GM21526 (cell line): ENCODE data around the gene CWH43.
"Not testable (repeated sequence)": the region's sequence is repeated elsewhere in the genome, so short reads cannot be mapped to it uniquely, and the experiment has no call there.

Experiments
- ATAC-seq: cut with Tn5 transposase; IDR thresholded peaks from one replicate; pipeline ENCODE4 v1.9.1; 2021; ENCODE audit warnings: moderate library complexity; ENCODE audit not compliant: unreplicated experiment, low FRiP score

Gene CWH43

GRCh38 chr4:48974979-48975640, 11.0 kb upstream of the CWH43 start:
- ATAC-seq: no peak

- ATAC-seq: no peak
Observed at GRCh38 chr4:48976041-48976440, 10.0 kb upstream of the CWH43 start.

- ATAC-seq: no peak
Observed at GRCh38 chr4:48979914-48980579, 6.0 kb upstream of the CWH43 start.

GRCh38 chr4:48984005-48984404, 2.1 kb upstream of the CWH43 start:
- not testable (repeated sequence) for ATAC-seq

DNA sequence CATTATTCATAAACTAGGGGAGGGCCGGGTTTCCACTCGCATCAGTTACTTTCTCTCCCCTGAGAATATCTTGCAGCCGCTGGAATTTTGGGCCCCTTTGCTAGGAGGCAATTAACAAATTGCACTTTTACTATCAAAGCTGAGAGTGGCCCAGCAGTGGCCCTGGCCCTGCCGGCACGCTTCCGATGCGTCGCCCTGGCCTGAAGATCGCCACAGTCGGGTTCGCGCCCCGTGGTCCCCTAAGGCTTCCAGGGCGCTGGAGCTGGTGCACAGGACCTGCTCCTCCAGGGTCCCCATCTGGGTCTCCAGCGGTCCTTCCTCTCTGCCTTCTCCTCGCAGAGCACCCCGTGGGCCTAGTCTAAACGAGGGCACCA, 486 bp upstream of the CWH43 start:
- no peak for ATAC-seq

GRCh38 chr4:48986654-48987164, 634 bp downstream of the CWH43 start:
- no peak for ATAC-seq

DNA sequence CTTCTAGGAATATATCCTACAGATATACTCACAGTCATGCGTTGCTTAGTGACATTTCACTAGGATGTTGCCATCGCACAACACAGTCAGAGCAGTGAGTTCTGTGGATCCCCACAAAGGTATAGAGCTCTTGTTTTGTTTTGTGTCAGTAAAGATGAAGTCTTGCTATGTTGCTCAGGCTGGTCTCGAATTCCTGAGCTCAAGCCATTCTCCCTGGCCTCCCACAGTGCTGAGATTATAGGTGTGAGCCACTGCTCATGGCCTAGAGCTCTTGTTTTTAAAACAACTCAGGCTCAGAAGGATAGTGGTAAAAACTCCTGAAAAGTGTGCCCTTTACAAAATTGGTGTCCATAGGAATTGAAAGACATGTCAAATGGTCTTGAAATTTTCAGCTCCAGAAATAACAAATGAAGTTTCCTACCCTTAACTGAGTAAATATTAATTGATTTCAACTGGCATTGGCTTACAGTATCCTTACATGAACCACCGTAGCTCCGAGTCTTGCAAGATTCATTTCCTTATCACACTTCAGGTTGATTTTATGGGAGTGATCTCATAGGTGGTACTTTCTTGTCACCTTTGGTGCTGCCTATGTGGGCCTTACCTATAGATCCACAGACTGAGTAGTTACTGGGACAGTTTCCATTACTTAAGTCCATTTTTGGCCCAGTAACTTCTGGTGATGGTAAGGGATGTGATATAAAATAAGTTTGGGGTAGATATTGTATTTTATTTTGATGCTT, 3.6 kb downstream of the CWH43 start:
- no peak for ATAC-seq

- ATAC-seq: no peak
Observed at GRCh38 chr4:48991357-48991756, 5.3 kb downstream of the CWH43 start.

DNA sequence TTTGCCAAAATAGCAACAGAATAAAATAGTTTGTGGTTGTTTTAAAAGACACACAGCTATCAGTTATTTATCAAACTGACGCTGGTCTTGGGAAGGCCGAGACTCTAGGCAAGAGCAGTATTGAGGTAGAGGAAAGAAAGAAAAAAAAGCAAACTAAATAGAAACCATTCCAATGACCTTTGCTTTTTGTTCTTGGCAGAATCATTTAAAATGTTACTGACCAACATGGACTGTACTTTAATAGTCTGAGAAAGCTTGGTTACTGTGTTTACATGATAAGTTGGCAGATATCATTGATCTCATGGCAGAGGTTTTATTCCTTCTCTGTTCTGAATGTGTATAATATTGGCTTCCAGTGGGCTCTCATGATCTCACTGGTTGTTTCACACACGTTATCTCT, 11.9 kb downstream of the CWH43 start:
- ATAC-seq: no peak

GRCh38 chr4:48998440-48998839, 12.4 kb downstream of the CWH43 start:
- no peak for ATAC-seq

DNA sequence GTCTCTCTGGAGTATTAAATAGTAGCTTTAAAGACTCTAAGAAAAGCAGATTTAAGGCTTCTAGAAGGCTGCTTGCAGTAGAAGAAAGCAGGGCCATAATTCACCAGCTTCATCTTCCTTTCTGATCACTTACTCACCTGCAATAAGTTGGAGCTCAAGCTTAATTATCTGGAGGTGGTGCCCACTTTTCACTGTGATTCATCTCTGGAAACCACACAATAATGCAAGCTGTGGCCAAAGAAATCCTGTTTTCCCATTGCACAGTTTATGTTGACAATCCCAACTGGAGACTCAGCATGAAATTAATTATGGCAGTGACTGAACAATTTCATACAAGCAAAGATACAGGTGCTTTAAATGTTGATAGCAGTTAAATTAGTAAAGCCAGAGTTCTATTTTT, 14.7 kb downstream of the CWH43 start:
- ATAC-seq: no peak

GRCh38 chr4:49002931-49003330, 16.9 kb downstream of the CWH43 start:
- ATAC-seq: no peak

- ATAC-seq: no peak
Observed at GRCh38 chr4:49018718-49019295, 32.7 kb downstream of the CWH43 start.

GRCh38 chr4:49032440-49033161, 46.5 kb downstream of the CWH43 start:
- no peak for ATAC-seq

- ATAC-seq: no peak
Observed at GRCh38 chr4:49036528-49036927, 50.5 kb downstream of the CWH43 start.

GRCh38 chr4:49044270-49044669, 58.2 kb downstream of the CWH43 start:
- no peak for ATAC-seq

DNA sequence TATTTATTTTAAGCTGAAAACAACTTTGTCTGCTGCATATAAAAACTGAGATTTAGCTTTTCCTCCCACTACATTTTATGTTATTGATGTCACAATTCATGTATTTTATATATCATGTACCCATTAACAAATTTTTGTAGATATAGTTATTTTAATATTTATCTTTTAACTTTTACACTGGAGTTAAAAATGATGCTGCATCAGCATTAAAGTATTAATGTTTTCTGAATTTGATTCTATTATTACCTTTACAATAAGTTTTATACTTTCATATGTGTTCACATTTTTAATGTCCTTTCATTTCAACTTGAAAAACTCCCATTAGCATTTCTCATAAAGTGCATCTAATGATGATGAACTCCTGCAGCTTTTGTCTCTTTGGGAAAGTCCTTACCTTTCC, 72.2 kb downstream of the CWH43 start:
- no peak for ATAC-seq

DNA sequence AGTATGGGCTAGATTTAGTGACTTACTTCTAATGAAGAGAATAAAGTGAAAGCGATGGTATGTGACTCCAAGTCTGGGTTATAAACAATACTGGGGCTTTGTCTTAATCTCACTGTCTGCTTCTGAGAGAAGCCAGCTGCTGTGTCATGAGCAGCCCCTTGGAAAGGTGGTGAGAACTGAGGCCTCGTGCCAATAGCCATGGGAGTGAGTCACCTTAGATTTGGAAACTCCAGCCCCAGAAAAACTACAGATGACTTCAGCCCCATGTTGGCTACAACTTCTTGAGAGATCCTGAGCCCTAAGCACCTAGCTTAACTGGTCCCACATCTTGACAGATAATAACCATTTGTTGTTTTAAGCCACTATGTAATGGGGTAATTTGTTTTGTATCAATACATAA, 77.6 kb downstream of the CWH43 start:
- no peak for ATAC-seq

GRCh38 chr4:49072196-49072595, 86.1 kb downstream of the CWH43 start:
- not testable (repeated sequence) for ATAC-seq

GRCh38 chr4:49091883-49092282, 105.8 kb downstream of the CWH43 start:
- not testable (repeated sequence) for ATAC-seq
